GM12801 (cell line): ENCODE results near the gene MEX3A.

Experiments
- TF ChIP-seq, protein P1 (sequence below): IDR thresholded peaks from one replicate; pipeline ENCODE4 v1.5.1; 2011; ENCODE audit warnings: control low read depth; ENCODE audit not compliant: insufficient read length; ENCODE audit errors: extremely low read depth

MEX3A gene

DNA sequence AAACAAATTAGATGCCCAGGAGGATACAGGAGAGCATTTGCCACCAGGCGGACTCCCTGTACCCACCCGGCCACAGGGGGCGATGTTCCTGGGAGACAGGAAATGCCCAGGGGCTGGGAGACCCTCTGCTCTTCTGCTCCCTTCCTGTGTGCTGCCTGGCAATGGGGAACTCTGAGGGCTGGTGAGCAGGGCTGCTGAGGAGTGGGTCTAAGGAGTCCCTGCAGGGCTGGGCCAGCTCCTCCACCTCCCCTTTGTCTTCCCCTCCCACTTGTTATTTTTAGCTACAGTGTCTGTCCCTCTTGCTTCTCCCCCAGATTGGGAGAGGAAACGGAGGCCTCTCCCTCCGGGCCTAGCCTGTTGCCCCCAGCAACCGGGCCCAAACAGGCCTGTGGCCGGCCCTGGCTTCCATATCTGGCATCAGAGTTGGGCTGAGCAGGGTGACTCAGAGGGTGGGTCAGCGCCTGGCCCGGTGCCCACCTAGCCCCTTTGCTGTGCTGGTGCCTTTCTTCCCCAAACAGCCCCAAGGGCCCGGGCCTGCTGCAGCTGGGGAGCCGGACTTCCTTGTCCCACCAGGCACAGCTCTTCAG is 43.9 kb upstream of the MEX3A start:
- TF ChIP-seq, protein P1, sequence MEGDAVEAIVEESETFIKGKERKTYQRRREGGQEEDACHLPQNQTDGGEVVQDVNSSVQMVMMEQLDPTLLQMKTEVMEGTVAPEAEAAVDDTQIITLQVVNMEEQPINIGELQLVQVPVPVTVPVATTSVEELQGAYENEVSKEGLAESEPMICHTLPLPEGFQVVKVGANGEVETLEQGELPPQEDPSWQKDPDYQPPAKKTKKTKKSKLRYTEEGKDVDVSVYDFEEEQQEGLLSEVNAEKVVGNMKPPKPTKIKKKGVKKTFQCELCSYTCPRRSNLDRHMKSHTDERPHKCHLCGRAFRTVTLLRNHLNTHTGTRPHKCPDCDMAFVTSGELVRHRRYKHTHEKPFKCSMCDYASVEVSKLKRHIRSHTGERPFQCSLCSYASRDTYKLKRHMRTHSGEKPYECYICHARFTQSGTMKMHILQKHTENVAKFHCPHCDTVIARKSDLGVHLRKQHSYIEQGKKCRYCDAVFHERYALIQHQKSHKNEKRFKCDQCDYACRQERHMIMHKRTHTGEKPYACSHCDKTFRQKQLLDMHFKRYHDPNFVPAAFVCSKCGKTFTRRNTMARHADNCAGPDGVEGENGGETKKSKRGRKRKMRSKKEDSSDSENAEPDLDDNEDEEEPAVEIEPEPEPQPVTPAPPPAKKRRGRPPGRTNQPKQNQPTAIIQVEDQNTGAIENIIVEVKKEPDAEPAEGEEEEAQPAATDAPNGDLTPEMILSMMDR, result no peak

DNA sequence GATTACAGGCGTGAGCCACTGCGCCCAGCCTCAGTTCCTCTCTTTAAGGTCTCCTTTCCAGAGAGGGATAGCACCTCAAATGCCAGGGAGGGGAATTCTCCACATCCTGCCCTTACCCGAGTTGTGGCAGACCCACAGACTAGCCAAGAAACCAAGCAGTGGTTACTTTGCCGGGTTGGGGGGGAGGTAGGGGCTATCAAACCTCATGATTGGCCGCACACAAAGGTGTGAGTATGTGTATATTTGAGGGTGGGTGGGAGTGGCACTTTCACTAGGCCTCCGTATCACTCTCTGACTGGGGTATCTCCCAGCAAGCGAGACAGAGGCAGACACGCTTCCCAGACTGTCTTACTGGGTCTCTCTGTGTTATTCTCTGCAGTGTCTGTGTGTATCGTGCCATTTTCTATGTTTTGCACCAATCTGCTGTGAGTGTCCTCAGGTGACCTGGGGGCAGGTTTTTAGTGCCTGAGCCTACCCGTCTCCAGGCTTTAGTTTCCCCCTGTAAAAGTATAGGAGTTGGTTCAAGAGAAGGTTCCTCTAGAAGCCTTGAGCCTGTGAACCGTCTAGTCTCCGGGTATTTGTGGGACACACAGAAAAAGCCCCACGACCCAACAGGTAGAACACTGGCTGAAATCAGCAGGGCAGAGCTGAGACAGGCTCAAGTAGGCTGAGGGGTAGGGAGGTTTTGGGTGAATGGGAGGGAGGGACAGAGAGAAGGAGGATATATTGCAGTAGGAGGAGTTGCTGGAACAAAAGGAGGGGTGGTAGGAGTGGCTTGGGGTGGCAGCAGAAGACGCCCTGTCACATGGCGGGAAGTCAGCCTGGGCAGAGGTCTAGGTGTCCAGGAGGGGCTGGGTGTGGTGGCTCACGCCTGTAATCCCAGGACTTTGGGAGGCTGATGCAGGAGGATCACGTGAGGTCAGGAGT is 42.6 kb upstream of the MEX3A start:
- TF ChIP-seq, protein P1, result no peak

DNA sequence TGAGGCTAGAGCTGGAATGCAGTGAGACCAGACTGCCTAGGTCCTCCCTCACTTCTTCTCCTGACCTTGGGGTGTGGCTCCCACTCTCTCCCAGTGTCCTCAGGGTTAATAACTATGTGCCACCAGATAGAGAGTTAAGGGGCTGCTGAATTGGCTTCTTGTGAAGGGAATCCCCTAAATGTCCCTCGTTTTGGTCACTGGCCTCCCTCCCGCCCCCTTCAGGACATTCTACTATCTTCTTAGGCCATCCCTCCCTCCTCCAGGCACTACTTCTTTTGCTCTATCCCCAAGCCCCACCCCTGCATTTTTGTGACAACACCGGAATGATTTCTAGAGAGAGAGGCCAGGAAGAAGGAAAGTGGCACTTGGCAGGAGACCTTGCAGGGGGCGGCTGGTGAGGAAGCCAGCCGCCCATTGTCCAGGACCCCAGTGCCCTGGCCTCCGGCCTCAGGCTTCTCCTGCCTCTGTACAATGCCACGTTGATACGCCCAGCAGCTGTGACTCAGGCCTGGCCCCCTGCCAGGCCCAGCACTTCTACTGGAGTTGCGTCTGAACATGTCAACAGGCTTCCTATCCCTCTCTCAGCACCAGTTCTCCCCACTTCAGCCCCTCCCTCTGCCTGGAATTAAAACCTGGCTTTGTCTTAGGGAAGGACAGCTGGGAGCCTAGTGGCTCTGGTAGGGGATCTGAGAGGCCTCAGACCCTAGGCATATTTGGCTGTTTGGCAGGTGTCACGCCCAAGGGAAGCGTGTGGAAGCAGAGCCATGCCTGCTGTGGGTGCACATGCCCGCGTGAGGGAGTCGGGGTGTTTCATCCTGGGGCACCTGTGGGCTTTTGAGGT is 41.3 kb upstream of the MEX3A start:
- TF ChIP-seq, protein P1, result no peak

DNA sequence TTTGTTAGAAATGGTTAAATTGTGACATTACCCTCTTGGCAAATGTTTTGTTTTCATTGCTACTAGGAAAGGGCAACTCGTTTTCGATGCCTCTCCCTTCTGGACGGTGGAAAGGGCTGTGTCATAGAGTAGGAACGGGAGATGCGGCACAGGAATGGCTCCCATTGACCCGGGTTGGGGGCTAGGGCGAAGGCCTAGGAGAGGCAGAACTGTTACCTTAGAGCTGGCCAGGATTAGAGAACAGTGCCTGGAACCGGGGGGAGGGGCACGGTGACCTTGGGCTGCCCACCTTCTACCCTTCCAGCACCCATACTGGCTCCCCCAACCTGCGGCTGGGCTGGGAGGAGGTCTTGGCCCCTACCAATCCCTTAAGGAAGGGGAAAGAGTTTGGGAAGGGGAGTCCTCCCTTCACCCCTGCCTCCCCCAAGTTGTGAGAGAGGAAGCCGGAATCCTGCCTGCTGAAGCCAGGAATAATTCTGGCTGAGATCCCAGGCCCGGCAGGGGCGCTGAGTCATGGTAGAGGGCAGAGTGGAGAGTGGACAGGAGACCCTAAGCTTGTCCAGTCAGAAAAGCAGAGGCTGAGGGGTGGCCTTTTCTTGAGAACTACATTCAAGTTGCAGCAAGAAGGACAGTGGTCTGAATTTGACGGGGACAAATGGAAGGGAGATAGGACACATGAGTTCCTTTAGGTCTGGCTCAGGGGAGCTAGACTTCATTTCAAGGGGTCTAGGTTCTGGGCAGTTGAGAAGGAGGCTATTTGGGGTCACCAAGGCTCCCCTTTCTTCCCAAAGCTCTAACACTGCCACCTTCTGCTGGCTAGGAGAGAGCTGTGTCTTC is 40.5 kb upstream of the MEX3A start:
- TF ChIP-seq, protein P1, result no peak

DNA sequence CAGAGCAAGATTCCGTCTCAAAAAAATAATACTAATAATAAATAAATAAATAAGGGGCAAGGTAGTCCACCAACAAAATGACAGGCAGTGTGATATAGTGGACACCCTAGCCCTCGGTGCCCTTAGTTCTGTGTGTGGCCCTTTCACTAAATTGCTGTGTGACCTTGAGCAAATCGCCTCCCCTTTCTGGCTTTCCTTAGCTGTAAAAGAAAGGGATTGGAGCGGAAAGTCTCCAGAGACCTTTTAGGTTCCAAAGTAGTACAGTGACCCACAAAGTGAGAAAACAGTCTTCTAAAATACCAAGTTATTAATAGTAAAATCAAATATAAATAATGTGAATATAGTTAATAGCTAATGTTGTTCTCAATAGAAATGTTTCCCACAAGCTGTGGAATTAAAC is 39.8 kb upstream of the MEX3A start:
- TF ChIP-seq, protein P1, result no peak

DNA sequence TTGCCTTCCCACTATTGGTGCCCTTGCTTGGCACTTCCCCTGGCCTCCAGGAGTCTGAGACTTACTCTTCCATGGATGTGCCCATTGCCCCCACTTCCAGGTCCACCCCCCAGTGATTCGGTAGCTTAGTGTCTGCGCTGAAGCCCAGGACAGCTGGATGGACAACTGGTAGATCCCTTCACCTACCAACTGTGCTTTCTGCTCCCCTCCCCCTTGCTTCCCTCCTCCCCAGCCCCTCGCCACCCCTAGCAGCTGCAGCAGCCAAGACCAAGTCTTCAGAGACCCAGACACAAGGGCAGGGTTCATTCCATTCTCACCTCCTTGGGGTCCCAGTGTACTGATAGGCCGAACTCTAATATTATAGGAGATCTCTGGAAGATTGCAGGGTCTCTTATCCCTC is 39.2 kb upstream of the MEX3A start:
- TF ChIP-seq, protein P1, result no peak

DNA sequence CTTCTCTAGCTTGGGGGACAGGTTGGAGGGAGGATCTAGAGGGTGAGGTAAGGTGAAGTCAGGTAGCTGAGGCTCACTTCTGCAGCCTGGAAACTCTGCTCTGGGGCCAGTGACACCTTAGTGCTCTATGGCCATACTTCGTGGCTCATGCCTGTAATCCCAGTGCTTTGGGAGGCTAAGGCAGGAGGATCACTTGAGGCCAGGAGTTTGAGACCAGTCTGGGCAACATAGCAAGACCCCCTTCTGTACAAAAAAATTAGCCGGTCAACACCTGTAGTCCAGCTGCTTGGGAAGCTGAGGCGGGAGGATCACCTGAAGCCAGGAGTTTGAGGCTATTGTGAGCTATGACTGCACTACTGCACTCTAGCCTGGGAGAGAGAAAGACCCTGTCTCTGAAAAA is 38.1 kb upstream of the MEX3A start:
- TF ChIP-seq, protein P1, result no peak
